K562 (cell line): Measurements from ENCODE around the gene RTP3. TPM values are rescaled to one million over a fixed set of nuclear protein-coding genes. Genes with fewer than 3 reads are reported as not detected.

Experiments used
- BMI1 ChIP-seq: fragments of 150-350 bp; IDR thresholded peaks from 2 replicates; pipeline ENCODE4 v1.6.1; 2014; ENCODE audit warnings: low read length
- CLOCK ChIP-seq: fragments of 250-450 bp; sonication (Bioruptor Pico); IDR thresholded peaks from 2 replicates; pipeline ENCODE4 v1.4.0; 2020; ENCODE audit warnings: mild to moderate bottlenecking, moderate library complexity, borderline replicate concordance
- GTF2E2 ChIP-seq: fragments of 200-800 bp; sonication (Bioruptor generic); IDR thresholded peaks from 2 replicates; pipeline ENCODE4 v1.6.1; 2016; ENCODE audit warnings: missing genetic modification characterization, missing compliant biosample characterization
- MGA ChIP-seq: fragments of 450-650 bp; IDR thresholded peaks from 2 replicates; pipeline ENCODE4 v1.6.1; 2016; ENCODE audit warnings: mild to moderate bottlenecking, moderate library complexity
- ZNF174 ChIP-seq: fragments of 250-450 bp; sonication (Bioruptor Pico); IDR thresholded peaks from 2 replicates; pipeline ENCODE4 v1.4.0; 2020; ENCODE audit warnings: mild to moderate bottlenecking
- polyA plus RNA-seq, 8 experiments: library from polyadenylated mRNA; depleted of rRNA in 4 of 8; stranded (reverse) in 5 of 8; unstranded in 3 of 8; fragments of >200 nt; fragmentation: Nextera tagmentation in 2 of 8; fragmentation: Illumina TruSeq in 1 of 8; extraction: Ambion mirVana in 2 of 8; extraction: Trizol in 1 of 8; gene quantifications; 2 replicates each; pipeline versions ENCODE4 v1.2.1 to v1.2.3, GENCODE V29; 2011 to 2014; ENCODE audit warnings: inconsistent platforms in 1 of 8, missing spikeins in 1 of 8
- total RNA-seq, 7 experiments: library from RNA; depleted of rRNA in 6 of 7; stranded (reverse); fragments of >200 nt in 6 of 7; fragmentation: Illumina TruSeq in 2 of 7; extraction: Trizol in 2 of 7; gene quantifications; 2 replicates each; pipeline versions ENCODE4 v1.2.1 to v1.2.3, GENCODE V29; 2011 to 2021; ENCODE audit warnings: low replicate concordance in 1 of 7

RTP3 gene
- total and polyA plus RNA-seq, 9 of the 15 experiments (the other 6 are each of a cell fraction or from before 2014, with no cell fraction given) = not detected

- TF ChIP-seq MGA = no peak
- no peak for TF ChIP-seq GTF2E2 (tag)
- TF ChIP-seq ZNF174 (CRISPR knock-in tag) = no peak
- TF ChIP-seq CLOCK (CRISPR knock-in tag) = no peak
- TF ChIP-seq BMI1 = no peak
Measured at GRCh38 chr3:46481636-46482035, 16.1 kb upstream of the RTP3 start (continued).
